HT1080 (cell line): ENCODE measurements around the gene CHST8. TPM values are rescaled to one million over a fixed set of nuclear protein-coding genes. Genes with fewer than 3 reads are reported as not detected.

Experiments used
- DNase-seq: peaks from one replicate; pipeline ENCODE4 v3.0.0-alpha.2; 2015; ENCODE audit warnings: low read depth
- total RNA-seq: library from RNA; depleted of rRNA; stranded (reverse); fragments of >200 nt; shearing (Covaris generic); gene quantifications from 2 replicates; pipeline ENCODE4 v1.2.3, GENCODE V29; 2014

Gene CHST8
- total RNA-seq, 1 experiment from 2014 or later = not detected

DNA sequence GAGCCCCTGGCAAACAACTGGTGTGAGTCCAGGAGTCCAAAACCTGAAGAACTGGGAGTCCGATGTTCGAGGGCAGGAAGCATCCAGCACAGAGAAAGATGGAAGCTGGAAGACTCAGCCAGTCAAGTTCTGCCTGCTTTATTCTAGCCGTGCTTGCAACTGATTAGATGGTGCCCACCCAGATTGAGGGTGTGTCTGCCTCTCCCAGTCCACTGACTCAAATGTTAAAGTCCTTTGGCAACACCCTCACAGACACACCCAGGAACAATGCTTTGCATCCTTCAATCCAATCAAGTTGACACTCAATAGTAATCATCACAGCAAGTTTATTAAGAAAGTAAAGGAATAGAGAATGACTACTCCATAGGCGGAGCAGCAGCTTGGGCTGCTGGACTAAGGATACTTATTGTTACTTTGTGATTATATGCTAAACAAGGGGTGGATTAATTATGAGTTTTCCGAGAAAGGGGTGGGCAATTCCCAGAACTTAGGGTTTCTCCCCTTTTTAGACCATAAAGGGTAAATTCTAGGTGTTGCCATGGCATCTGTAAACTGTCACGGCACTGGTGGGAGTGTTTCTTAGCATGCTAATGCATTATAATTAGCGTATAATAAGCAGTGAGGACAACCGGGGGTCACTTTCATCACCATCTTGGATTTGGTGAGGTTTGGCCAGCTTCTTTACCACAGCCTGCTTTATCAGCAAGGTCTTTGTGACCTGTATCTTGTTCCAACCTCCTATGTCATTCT is 109.3 kb downstream of the CHST8 start:
- DNase-seq = no peak

DNA sequence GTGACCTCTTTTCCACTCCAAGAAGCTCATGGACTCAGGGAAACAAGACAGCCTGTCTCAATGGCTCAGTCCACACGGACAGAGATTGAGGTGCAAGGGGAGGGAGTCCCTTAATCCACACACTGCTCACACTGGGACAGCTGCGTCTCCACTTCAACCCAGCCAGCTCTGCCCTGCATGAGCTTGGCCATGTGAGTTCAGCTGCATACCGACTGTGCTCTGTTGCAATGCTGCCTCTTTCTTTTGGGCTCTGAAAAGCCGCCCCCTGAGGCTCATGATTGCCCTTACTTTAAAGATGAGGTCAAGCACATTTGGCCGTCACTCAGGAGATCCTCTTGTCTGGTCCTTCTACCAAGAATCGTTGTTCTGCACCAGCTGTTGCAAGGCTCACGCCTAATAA is 110.1 kb downstream of the CHST8 start:
- no peak for DNase-seq

DNA sequence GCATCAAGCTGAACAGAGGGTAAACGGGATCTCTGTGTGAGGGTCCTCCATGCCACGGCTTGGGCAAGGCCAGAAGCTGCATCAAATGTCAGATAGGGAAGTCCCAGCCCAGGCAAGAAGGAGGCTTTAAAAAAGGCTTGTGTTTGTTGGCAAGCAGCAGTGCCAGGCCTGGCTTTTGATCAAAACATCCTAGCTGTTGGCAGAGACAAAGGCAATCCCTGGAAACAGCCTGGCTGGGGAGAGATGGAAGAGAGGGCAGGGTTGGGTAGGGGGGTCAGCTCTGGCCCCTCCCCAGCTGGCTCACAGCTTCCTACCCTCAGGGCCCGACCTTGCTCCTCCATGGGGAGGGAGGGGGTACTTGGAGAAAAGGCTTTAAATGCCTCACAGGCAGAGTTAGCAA is 113.2 kb downstream of the CHST8 start:
- DNase-seq = no peak

DNA sequence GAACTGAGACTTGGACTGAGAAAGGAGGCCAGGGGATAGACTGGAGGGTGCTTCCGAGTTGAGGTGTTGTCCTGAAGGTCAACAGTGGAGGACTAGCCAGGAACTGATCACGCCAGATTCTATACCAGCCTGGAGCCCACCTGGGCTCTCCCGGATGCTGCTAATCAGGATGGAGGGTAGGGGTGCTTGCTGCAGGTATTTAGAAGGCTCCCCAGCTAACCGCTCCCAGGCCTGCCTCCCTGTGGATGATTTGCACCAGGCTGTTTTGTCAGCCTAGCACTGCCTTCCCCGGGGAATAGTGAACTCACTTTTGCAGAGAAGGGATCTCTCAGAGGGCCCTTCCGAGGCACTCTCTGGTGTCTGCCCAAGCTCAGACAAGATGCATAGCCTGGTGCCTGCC is 114.4 kb downstream of the CHST8 start:
- no peak for DNase-seq

DNA sequence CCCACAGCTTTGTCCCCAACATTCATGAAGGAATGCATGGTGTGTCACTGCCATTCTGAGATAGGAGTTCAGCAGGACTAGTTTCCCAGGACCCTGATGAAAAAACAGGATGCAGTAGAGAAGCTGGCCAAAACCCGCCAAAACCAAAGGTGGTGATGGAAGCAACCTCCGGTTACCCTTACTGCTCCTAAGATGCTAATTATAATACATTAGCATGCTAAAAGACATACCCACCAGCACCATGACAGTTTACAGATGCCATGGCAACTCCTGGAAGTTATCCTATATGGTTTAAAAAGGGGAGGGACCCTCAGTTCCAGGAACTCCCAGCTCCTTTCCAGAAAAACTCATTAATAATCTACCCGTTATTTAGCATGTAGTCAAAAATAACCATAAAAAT is 115.0 kb downstream of the CHST8 start:
- DNase-seq = no peak

DNA sequence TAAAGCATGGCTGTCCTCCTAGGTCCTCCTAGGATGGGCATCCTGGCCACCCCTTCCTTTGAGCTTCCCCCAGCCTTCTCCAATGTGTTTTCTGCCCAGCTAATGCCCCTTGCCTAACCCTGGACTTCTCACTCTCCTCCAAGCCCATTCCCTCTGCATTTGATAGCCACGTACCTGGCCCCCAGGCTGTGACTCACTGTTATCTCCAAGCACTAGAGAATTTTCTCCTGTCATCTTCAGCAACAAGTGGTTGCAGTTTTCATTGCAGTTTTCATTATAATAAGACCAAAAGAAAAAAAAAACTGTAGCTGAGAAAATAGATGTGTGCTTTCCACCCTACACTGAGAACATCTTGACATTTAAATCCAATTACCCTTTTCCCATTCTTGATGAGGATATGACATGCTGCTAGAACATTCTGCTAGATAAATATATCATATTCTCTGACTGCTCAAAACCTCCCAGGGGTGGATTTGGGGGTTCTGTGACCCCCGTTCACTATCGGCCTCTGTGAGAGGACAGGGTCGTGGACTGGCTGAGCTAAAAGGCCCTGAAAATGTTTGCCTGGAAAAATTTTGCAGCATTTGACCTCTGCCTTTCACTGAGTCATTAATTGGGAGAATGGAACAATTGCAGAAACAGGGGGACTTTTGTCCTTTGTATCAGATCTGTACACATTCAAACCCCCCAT is 116.1 kb downstream of the CHST8 start:
- no peak for DNase-seq

DNA sequence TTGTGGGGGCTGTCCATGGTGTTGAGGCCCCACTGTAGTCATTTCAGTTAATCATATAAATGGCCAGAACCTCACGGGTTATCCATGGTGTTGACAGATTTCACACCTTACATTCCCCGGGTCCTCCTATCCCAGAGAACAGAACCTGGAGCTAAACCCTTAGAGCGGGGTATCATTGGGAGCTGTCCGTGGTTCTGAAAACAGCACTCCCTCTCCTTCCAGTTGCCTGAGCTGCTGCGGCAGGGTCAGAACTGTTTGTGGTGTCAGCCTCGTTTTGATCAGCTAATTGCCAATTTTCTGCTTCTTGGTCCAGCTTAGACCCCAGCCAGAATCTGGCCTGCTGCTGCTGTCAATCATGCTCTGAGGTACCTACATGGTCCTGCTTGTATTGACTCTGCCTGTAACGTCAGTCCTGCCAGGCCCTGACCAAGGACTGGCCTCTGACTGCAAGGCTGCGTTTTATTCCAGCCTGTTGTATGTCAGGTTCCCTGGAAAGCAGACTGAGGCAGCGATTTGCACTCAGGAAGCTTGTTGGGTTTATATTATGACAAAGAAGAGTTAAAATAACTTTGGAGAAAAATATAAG is 119.2 kb downstream of the CHST8 start:
- peak; percentile 15 for DNase-seq

DNA sequence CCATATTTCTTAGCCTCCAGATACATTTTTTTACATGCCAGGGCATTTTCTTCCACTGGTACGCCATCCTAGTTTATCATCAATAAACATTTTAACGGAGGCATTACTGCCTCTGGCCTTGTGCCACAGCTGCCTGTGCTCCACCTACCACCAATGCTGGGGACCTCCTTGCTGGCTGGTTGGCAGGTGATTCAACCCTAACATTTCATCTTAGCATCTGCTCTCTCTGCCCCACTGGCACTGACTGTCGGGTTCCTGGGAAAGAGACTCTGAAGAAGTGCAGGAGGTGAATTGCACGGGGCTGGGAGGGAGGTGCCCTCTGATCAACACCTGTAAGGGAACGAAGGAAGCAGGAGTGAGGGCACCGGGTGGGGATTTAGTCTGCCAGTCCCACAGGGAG is 123.5 kb downstream of the CHST8 start:
- DNase-seq = no peak

DNA sequence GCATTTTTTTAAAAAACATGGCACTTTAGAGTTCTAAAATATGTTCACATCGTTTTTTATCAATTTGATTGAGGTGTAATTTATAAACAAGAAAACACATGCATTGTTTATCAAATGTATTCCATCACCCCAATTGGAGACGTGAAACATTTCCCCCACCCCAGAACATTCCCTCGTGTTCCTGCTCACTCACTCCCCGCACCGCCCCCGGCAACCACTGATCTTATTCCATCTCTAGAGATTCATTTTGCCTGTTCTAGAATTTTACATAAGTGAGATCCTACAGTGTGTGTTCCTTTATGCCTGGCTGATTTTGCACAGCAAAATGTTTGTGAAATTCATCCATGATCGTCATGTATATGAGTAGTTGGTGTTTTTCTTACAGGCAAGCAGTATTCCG is 124.4 kb downstream of the CHST8 start:
- no peak for DNase-seq

DNA sequence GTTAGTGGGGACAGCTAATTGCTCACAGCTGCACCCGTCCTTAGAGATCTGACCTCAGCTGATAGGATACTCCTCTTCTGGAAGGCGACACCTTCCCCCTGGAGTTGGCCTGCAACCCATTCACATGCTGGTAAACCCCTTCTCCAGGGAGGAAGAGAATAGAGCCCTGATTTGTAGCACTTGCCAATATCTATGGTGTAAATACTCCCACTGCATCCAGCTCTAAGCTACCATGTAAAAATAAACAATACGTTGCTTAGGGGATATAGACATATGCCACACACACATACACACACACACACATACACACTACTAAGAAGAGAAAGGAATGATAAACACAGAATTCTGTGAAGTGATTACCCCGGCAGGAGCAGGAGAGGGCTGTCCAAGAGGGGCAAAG is 125.5 kb downstream of the CHST8 start:
- DNase-seq = no peak

DNA sequence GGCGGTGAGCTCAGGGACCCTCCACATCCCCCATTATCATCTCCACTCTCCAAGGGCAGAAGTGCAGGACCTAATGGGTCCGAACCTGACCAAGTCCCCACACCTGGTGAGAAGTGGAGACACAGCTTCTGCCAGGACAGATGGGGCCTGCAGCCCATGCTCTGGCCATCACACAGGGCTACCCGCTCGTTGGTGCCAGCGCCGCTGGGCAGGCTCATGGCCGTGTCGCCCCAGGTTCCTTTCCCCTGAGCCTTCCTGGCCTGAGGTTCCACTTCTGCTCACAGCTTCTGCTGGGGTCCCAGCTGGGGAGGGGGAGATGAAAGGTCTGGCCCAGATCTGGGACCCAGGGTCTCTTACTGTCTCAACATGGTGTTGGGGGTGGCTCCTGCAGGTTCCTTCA is 126.5 kb downstream of the CHST8 start:
- DNase-seq = no peak

DNA sequence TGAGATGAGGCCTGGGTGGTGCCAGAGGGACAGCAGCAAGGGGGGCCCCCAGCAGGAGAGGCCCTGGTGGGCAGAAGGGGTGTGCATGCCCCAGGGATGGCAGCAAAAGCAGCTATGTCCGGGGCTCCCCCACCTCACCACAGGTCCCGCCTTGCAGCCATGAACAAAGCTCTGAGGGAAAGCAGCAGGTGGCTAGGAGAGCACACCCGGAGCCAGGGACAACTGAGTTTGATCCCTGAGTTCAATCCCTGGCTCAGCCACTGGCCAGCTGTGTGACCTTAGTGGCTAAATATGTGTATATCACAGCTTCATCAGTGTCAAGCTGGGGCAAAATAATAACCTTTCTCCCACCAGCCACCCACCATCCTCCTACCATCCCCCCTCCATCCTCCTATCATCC is 127.3 kb downstream of the CHST8 start:
- DNase-seq = no peak

DNA sequence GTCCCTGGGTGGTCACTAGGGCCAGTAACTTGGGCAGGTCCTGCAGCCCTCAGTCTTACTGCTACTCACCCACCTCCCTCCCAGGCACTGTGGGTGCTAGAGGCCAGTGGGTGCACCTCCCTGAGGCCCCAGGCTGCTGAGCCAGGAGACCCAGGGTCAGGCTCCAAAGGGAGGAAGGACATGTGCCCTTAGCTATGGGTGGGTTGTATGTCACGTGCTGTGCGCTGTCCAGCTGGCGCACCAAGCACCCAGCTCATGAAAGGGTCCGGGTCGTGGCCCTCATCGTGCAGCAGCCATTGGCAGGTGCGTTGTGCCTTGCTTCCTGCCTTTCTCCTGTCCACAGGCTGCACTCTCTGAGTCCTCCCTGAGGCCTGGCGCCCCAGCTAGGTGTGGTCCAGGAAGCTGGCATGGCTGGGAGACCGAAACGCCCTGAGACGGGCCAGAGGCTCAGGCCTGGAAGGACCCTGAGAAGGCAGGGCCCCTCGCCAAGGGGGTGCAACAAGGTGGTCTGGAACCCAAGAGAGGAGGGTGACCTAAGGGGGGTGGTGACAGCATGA is 127.9 kb downstream of the CHST8 start:
- no peak for DNase-seq

DNA sequence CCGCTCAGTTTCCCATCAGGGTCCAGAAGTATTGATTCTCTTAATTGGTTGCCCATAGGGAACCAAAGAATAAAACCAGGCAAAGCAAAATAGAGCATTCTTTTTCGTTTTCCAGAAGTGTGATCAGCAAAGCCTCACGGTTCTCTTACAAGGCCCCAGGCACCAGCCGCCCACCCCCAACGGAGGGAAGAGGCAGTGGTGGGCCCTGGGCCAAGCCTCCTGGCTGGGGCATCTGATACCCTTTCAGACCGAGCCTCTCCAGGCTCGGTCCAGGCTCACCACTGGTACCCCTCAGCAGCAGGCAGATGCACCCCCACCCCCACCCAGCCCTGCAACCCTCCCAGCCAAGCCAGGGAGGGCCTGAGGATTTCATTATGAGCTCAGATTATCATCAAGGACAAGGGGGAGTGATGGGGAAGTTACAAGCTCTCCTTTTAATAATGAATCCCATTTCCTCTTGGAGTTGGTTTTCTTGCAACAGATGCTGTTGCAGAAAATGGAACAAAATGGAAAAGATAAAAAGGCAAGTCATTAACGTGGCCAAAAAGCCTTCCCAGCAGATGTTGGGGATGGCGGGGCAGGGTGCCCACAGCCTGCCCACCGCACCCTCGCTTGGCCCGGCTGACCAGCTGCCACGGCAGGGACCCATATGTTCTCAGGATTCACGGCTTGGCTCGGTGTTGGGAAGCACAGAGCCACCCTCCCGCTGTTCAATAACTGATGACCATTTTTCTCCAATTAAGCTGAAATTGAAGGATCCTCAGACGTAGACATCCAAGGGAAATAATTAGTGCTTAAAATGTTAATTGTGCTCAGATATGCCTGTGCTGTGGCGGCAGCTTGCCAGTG is 129.1 kb downstream of the CHST8 start:
- DNase-seq = no peak

DNA sequence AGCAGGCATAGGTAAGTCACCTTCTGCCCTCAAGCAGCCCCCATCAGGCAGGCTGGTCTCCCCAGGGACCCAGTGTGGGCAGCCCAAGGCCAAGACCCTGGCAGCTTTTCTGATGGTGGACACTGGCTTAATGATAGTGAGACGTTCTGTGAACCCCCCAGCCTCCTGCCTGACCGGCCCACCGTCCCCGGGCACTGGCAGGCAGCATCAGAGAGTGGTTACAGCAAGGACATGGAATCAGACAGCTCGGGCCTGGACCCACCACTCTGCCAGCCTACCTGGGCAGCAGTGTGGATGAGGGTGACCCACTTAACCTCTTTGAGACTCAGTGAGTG is 129.7 kb downstream of the CHST8 start:
- no peak for DNase-seq

DNA sequence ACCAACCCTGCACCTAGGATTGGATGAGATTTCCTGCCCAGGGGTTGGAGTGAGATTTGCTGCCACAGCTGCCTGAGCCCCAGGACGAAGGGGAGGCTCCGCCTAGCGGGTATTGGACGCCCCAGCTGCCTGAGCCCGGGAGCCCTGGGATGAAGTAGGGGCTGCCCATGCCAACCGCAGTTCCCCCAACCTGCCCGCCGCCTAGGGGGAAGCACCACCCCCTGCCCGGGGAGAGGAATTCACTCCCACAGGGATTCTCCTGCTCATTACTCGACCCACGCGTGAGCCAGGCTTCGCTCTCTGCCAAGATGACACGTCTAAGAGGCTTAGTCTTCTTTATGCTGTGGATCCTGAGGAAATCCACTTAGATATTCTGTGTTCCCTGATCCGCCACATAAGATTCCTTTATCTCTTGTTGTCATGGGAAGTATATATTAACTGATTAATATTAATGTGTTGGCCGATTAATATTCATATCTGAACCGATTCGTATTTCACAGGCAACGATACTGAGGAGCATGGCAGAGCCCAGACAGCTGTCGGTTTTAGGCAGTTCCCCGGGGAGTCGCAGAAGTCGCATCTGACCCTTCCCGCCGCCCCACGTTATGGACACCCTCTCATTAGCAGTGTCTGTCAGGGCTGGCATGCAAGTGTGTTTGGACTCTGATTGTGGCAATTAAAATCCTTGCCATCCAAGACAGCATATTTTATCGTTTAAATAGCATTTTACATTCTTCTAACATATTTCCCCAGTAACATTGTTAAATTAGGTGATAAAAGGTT is 130.5 kb downstream of the CHST8 start:
- no peak for DNase-seq

DNA sequence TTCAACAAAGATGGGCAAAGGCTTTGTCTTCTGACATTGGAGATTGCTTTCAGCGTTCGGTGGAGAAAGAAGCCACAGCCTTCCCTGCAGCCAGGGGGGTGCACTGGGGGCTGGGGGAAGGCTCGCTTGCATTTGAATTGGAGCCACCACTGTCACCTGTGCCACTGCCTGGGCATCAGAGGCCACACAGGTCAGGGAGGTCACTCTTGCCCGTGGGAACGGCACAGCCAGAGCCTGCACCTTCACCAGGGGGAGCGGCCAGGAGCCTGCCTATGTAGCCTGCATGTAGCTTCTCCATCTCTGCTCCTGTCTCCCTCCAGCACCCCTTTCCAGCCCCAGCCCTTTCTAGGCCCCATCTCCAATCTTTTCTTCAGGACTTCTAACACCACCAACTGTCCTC is 131.2 kb downstream of the CHST8 start:
- no peak for DNase-seq

DNA sequence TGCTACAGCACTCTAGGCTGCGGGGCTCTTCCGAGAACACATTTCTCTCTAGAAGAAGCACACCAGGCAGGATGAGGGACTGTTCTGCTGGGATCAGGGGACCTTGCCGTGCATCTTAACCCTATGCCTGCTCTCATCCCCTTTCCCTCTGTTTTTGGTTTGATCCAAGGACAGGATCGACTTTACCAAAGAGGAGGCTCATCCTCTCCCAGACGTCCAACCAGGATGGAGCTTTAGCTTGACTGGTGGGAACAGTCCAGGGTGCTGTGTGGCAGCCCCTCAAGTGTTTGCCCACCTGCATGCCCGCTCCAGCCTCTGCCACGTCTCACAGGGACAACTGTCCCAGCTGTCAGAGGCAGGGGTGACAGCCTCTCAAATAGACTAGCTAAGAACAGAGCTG is 132.6 kb downstream of the CHST8 start:
- DNase-seq = no peak

DNA sequence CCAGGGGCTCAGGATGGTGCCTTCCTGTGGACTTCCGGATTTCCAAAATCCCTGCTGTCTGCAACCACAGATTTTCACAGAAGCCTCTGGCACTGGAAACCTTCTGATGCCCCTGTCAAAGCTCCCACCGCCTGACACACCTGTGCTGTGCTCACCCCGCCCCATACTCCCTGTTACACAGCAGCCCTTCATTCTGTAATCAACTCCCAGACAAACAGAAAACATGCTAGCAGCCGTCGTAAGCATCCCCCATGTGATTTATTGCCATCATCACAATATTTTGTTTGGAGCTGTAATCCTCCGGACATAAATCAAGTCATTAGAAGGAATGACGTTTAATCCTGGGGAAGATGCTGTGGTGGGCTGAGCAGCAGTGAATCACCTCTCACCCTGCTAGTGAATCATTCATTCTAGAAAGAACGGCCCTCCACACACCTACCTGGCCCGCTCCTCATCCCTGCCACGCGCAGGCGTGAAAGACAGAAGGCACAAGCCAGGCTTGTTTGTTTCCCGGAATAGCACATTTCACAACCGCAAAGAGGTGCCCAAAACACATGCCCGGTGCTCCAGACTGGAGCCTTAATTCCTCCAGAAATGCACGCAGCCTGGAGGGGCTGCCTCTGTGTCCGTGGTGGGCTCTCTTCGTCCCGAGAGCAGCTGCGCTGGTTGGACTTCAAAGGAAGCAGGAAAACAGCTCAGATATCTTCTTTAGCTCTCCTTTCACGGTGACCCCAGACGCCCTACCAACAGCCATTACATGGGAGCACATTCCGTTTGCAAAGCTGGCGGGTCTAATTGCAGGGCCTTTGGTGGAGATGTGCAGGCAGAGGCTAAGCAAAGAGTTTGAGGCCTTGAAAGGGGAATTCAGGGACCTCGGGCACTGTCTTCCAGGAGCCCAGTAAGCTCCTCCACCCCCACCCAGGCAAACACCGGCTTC is 133.6 kb downstream of the CHST8 start:
- no peak for DNase-seq

DNA sequence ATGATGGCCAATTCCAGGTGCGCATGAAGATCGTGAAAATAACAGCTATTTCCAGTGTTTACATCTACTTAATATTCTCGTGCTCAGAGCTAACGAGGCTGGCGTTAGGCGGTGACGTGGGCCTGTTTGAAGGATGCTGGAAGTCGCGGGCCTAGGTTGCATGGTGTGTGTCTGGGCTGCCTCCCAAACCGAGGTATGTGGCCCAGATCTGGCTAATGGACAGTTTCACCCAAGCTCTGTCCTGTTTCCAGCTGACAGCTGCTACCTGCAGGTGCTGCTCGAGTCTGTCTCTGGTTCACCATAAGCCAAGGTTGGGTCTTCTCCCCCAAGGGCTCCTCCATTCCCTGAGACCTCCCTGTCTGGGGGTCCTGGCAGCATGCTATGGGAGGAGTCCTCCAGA is 134.4 kb downstream of the CHST8 start:
- no peak for DNase-seq
